Measurements from ENCODE around the gene NMBR.

Gene NMBR

GRCh38 chr6:142155091-142155490, 8.2 kb upstream of the NMBR start:
- POLR2A ChIA-PET = no interaction called here
- H3K27ac ChIP-seq (ENCODE audit: extremely low read depth, low read depth, low read length) = no peak overlapping the region
- no peak for TF ChIP-seq IKZF3 (tag by site-specific recombination; IDR thresholded peaks at IDR 0.05)
- no peak for TF ChIP-seq ZFP69B (tag by site-specific recombination; IDR thresholded peaks at IDR 0.05)
- TF ChIP-seq ZNF157 (tag by site-specific recombination; IDR thresholded peaks at IDR 0.05) = no peak
- TF ChIP-seq ZNF2 (tag by site-specific recombination; IDR thresholded peaks at IDR 0.05) = no peak
- TF ChIP-seq ZNF350 (tag by site-specific recombination; IDR thresholded peaks at IDR 0.05) = no peak
- no peak for TF ChIP-seq YY1 (tag by site-specific recombination; IDR thresholded peaks at IDR 0.05)
- no peak for TF ChIP-seq ZNF354C (tag by site-specific recombination; IDR thresholded peaks at IDR 0.05; ENCODE audit: borderline replicate concordance, low read depth)
- no peak for TF ChIP-seq PRDM6 (tag by site-specific recombination; IDR thresholded peaks at IDR 0.05)
- TF ChIP-seq ZNF248 (tag by site-specific recombination; IDR thresholded peaks at IDR 0.05) = no peak
- no peak for TF ChIP-seq ZNF10 (tag by site-specific recombination; IDR thresholded peaks at IDR 0.05)
- no peak for TF ChIP-seq HOXA7 (CRISPR knock-in tag; IDR thresholded peaks at IDR 0.05; ENCODE audit: borderline replicate concordance)
- TF ChIP-seq GLI2 (tag by site-specific recombination; IDR thresholded peaks at IDR 0.05; ENCODE audit: borderline replicate concordance, low read depth) = no peak
- no peak for TF ChIP-seq MEIS1 (CRISPR knock-in tag; IDR thresholded peaks at IDR 0.05; ENCODE audit: borderline replicate concordance)
- no peaks in the 10 kb centered on the region for H3K9me3 ChIP-seq (ENCODE audit: control insufficient read depth, insufficient read depth, low read depth, low read length)
- H3K4me3 ChIP-seq (ENCODE audit: low read depth, low read length) = no peak overlapping the region
- H3K36me3 ChIP-seq (ENCODE audit: control insufficient read depth in 2 of 2, insufficient read depth in 1 of 2, low read length in 2 of 2) = no peaks in the 10 kb centered on the region
- CTCF ChIA-PET = interaction anchor here (0.6 to 7.5 kb wide), 22 partner anchors 8 to 589 kb away, joined by 3 to 67 read pairs (median 8); partner anchors contain the start of genes NMBR and VTA1
- H3K4me1 ChIP-seq (ENCODE audit: control insufficient read depth, insufficient read depth, low read length) = peaks cover 9% of the 10 kb centered on the region; the same call in 1 of the 2 replicates

GRCh38 chr6:142154336-142154735, 7.4 kb upstream of the NMBR start:
- Histone ChIP-seq H3K4me1 (ENCODE audit: control insufficient read depth, insufficient read depth, low read length) (peaks cover 9% of the 10 kb centered on the region; the same call in 1 of the 2 replicates), H3K27ac (ENCODE audit: extremely low read depth, low read depth, low read length) (no peak overlapping the region), H3K36me3 (ENCODE audit: control insufficient read depth in 2 of 2, insufficient read depth in 1 of 2, low read length in 2 of 2) (peaks cover 0 to under 1% of the 10 kb centered on the region in 2 experiments; a peak in 1 of 3 replicates), H3K4me3 (ENCODE audit: low read depth, low read length) (no peak overlapping the region), H3K9me3 (ENCODE audit: control insufficient read depth, insufficient read depth, low read depth, low read length) (no peaks in the 10 kb centered on the region)
- CTCF ChIA-PET = interaction anchor here (0.6 to 7.5 kb wide), 15 partner anchors 7 to 539 kb away, joined by 3 to 67 read pairs (median 4); partner anchors contain the start of genes NMBR and VTA1
- TF ChIP-seq ZFP41 (tag by site-specific recombination; IDR thresholded peaks at IDR 0.05; ENCODE audit: borderline replicate concordance) (no peak), ZNF792 (tag by site-specific recombination; IDR thresholded peaks at IDR 0.05) (no peak), ZSCAN18 (tag by site-specific recombination; IDR thresholded peaks at IDR 0.05) (no peak), OSR2 (tag by site-specific recombination; IDR thresholded peaks at IDR 0.05) (no peak), IKZF3 (tag by site-specific recombination; IDR thresholded peaks at IDR 0.05) (no peak), ZNF292 (tag by site-specific recombination; IDR thresholded peaks at IDR 0.05; ENCODE audit: borderline replicate concordance, low read depth) (no peak), ZNF37A (tag by site-specific recombination; IDR thresholded peaks at IDR 0.05) (no peak), PRDM6 (tag by site-specific recombination; IDR thresholded peaks at IDR 0.05) (no peak), ZBTB1 (tag by site-specific recombination; IDR thresholded peaks at IDR 0.05) (no peak), SCRT1 (tag by site-specific recombination; IDR thresholded peaks at IDR 0.05; ENCODE audit: borderline replicate concordance) (no peak), SP2 (tag by site-specific recombination; IDR thresholded peaks at IDR 0.05) (no peak)
- POLR2A ChIA-PET = no interaction called here
